ENCODE measurements around the gene CSNK2A1. TPM values are rescaled to one million over a fixed set of nuclear protein-coding genes. Genes with fewer than 3 reads are reported as not detected.

Gene CSNK2A1
- total and polyA plus RNA-seq, 2 experiments from 2014 or later, result 85.1 to 244 TPM

DNA sequence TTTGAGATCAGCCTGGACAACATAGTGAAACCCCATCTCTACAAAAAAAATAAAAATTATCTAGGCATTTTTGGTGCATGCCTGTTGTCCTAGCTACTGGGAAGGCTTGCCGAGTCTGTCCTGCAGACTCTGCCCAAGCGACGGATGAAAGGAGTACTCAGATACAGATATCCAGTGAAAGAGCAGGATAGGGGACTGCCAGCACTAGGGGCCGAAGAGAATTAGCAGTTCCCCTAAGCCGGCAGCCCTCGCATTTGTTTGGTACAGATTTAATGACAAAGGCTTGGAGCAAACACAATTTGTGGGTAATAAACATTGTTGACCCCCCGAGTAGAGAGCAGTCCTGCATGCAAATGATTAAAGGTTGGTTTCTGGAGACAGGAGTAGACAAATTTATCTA is 75.8 kb downstream of the CSNK2A1 start (continued):
- TF ChIP-seq, protein P1, sequence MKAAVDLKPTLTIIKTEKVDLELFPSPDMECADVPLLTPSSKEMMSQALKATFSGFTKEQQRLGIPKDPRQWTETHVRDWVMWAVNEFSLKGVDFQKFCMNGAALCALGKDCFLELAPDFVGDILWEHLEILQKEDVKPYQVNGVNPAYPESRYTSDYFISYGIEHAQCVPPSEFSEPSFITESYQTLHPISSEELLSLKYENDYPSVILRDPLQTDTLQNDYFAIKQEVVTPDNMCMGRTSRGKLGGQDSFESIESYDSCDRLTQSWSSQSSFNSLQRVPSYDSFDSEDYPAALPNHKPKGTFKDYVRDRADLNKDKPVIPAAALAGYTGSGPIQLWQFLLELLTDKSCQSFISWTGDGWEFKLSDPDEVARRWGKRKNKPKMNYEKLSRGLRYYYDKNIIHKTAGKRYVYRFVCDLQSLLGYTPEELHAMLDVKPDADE (IDR thresholded peaks at IDR 0.05), result no peak
- TF ChIP-seq, protein P2, sequence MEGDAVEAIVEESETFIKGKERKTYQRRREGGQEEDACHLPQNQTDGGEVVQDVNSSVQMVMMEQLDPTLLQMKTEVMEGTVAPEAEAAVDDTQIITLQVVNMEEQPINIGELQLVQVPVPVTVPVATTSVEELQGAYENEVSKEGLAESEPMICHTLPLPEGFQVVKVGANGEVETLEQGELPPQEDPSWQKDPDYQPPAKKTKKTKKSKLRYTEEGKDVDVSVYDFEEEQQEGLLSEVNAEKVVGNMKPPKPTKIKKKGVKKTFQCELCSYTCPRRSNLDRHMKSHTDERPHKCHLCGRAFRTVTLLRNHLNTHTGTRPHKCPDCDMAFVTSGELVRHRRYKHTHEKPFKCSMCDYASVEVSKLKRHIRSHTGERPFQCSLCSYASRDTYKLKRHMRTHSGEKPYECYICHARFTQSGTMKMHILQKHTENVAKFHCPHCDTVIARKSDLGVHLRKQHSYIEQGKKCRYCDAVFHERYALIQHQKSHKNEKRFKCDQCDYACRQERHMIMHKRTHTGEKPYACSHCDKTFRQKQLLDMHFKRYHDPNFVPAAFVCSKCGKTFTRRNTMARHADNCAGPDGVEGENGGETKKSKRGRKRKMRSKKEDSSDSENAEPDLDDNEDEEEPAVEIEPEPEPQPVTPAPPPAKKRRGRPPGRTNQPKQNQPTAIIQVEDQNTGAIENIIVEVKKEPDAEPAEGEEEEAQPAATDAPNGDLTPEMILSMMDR (conservative IDR thresholded peaks at IDR 0.05; ENCODE audit: low read depth in 2 of 2), result no peak
- TF ChIP-seq ZNF331 (CRISPR knock-in tag; IDR thresholded peaks at IDR 0.05; ENCODE audit: low read depth) (no peak), EZH2 (IDR thresholded peaks at IDR 0.05; ENCODE audit: low read depth, unreplicated experiment) (no peak), ZNF114 (CRISPR knock-in tag; IDR thresholded peaks at IDR 0.05) (no peak), POLR2AphosphoS5 (IDR thresholded peaks at IDR 0.05; ENCODE audit: low read depth) (no peak), NANOG (IDR thresholded peaks at IDR 0.05; ENCODE audit: borderline replicate concordance) (no peak)

DNA sequence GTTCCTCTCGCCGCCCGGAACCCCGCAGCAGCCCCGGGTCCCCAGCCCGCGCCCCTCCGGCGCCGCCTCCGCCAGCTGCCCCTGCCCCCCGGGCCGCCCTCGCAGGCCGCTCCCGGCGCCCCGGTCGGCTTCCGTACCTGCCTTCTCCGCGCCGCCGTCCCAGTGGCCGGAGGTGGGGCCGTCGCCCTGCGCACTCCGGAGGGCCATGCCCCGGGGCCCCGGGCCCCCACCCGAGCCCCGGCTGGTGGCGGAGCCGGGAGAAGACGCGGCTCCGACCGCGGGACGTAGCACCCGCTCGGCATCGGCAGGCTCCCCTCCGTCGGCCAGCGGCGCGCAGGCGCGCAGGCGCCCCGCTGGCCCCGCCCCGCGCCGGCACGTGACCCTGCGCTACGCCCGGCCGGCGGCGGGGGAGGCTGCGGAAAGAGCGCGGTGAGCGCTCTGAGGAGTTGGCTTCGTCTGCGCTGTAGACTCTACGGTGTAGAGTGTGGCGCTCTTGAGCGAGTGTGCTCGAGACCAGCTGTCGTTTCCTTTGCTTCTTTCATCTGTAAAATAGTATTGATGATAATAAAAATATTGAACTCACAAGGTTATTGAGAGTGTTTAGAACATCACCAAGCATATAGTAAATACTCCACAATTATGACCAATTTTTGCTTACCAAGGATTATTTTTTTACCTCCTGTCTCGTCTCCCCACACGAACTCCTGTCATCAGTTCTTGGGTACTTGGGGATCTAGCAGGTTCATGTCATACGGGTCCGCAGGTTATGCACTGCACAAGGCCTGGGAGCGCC is 81.2 kb downstream of the CSNK2A1 start, which contains the start of gene TBC1D20:
TSS of gene TBC1D20 (minus strand) at position 335 of the 793 bp plus-strand sequence. CDS start at position 207, 128 bp downstream.
- peak within 1 kb of the TSS; percentile 89 for H3K4me3 ChIP-seq
- ATAC-seq (peak; percentile 94), DNase-seq (ENCODE audit: low spot score) (peak; percentile 92)
- no peak within 1 kb of the TSS for H3K27ac ChIP-seq (ENCODE audit: low read depth)
- H3K4me3 Mint-ChIP-seq, result peak within 1 kb of the TSS; percentile 93
- no peak within 1 kb of the TSS for H3K27ac Mint-ChIP-seq
- peak within 1 kb of the TSS; percentile 78 for H2AFZ ChIP-seq
- H4K20me1 ChIP-seq (replicated peaks; ENCODE audit: insufficient read depth), result peaks cover 33% of the 10 kb centered on the region
- H3K4me1 ChIP-seq (ENCODE audit: insufficient read depth), result 0 out of 2 replicates have a peak, but pooled peaks cover 4% of the 10 kb centered on the region
- peaks cover 2% of the 10 kb centered on the region for H3K36me3 Mint-ChIP-seq (ENCODE audit: low read depth)
- TF ChIP-seq, protein P2 (conservative IDR thresholded peaks at IDR 0.05; ENCODE audit: low read depth in 2 of 2), result peak; percentile 19 to 39; a peak in 3 of 4 replicates
- TF ChIP-seq POLR2AphosphoS5 (IDR thresholded peaks at IDR 0.05; ENCODE audit: low read depth) (peak; percentile 66), JUNB (IDR thresholded peaks at IDR 0.05; ENCODE audit: unreplicated experiment) (no peak)
- H3K27me3 ChIP-seq (ENCODE audit: insufficient read depth), result peaks cover 34% of the 10 kb centered on the region
- peak within 1 kb of the TSS; percentile 96 for H3K4me2 ChIP-seq
- peaks cover 22% of the 10 kb centered on the region for H3K27me3 Mint-ChIP-seq (ENCODE audit: insufficient read depth, low read depth, poor library complexity)
- 0 out of 2 replicates have a peak, but pooled peaks cover 3% of the 10 kb centered on the region for H3K36me3 ChIP-seq (ENCODE audit: insufficient read depth)
- peaks cover 20% of the 10 kb centered on the region for H3K4me1 Mint-ChIP-seq
- H3K79me2 ChIP-seq (replicated peaks; ENCODE audit: insufficient read depth), result peaks cover 42% of the 10 kb centered on the region
- H3K9me3 Mint-ChIP-seq, result peaks cover 10% of the 10 kb centered on the region
- H3F3A ChIP-seq (replicated peaks; ENCODE audit: low read depth), result 0 out of 2 replicates have a peak, but pooled peaks cover 5% of the 10 kb centered on the region
- no peaks in the 10 kb centered on the region for H3K9me2 ChIP-seq (ENCODE audit: insufficient read depth)
